HG02763 (cell line): Measurements from ENCODE around the gene KIF25.

ENCODE experiments used
- ATAC-seq: cut with Tn5 transposase; IDR thresholded peaks from one replicate; pipeline ENCODE4 v1.9.1; 2021; ENCODE audit warnings: mild to moderate bottlenecking, moderate library complexity; ENCODE audit not compliant: unreplicated experiment

KIF25 gene

GRCh38 chr6:168049277-168049676 is 51.8 kb downstream of the KIF25 start:
- no peak for ATAC-seq

- ATAC-seq: no peak
These were observed 52.3 kb downstream of the KIF25 start for GRCh38 chr6:168049706-168050224.

GRCh38 chr6:168050225-168050880 is 52.9 kb downstream of the KIF25 start:
- ATAC-seq: no peak

- ATAC-seq: no peak
These were observed 53.6 kb downstream of the KIF25 start for GRCh38 chr6:168050881-168051586.

- no peak for ATAC-seq
These were observed 54.2 kb downstream of the KIF25 start for GRCh38 chr6:168051648-168052047.

GRCh38 chr6:168052291-168052891 is 54.9 kb downstream of the KIF25 start:
- no peak for ATAC-seq

- no peak for ATAC-seq
These were observed 55.9 kb downstream of the KIF25 start for GRCh38 chr6:168053086-168053956.

- ATAC-seq: no peak
These were observed 56.5 kb downstream of the KIF25 start for GRCh38 chr6:168053957-168054471.

GRCh38 chr6:168054765-168055560 is 57.5 kb downstream of the KIF25 start:
- no peak for ATAC-seq

- no peak for ATAC-seq
These were observed 58.4 kb downstream of the KIF25 start for GRCh38 chr6:168055696-168056489.

- ATAC-seq: no peak
These were observed 59.5 kb downstream of the KIF25 start for GRCh38 chr6:168056892-168057527.

GRCh38 chr6:168057836-168058235 is 60.4 kb downstream of the KIF25 start:
- no peak for ATAC-seq

- ATAC-seq: no peak
These were observed 61.5 kb downstream of the KIF25 start for GRCh38 chr6:168058691-168059551.

- no peak for ATAC-seq
These were observed 63.1 kb downstream of the KIF25 start for GRCh38 chr6:168060521-168060931.

- no peak for ATAC-seq
These were observed 64.1 kb downstream of the KIF25 start for GRCh38 chr6:168061269-168062210.
